ENCODE measurements around the gene DRG1.
"Not testable (repeated sequence)": the region's sequence is repeated elsewhere in the genome, so short reads cannot be mapped to it uniquely, and the experiment has no call there.

Gene DRG1, protein sequence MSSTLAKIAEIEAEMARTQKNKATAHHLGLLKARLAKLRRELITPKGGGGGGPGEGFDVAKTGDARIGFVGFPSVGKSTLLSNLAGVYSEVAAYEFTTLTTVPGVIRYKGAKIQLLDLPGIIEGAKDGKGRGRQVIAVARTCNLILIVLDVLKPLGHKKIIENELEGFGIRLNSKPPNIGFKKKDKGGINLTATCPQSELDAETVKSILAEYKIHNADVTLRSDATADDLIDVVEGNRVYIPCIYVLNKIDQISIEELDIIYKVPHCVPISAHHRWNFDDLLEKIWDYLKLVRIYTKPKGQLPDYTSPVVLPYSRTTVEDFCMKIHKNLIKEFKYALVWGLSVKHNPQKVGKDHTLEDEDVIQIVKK

DNA sequence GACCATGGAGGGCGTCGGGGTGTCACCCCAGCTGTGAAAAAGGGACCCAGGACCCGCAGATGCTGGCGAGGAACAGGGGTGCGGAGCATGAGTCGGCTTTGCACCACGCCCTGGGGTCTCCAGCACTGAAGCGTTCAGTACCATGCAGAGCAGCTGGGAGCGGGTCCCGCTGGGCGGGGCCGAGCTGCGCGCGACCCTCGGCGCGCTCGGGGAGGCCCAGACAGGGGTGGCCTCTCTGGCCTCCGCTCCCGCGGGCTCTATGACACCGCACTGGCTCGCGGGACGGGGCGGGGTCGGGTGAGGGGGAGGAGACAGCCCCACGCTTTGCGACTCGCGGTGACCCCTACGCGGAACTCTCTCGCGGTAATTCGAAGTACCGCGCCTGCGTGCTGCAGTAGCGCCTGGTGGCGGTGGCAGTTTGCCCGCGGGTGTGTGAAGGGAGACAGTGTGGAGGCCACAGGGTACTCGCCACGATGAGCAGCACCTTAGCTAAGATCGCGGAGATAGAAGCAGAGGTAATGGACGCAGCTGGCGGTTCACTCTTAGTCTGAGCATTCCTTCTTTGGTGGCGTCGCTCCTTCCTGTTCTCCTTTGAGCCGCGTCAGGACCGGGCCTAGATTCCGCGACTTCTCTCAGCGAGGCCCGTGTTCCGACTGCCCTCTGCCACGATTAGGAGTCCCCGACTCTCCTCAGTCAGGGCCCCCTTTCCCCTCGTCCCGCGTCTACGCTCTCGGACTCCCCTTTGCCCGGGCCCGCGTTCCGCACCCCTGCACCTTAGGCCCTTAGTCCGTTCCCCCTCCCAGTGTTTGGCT is at the start of gene DRG1:
Gene DRG1 (plus strand): TSS at position 394 of the 812 bp plus-strand sequence. CDS start 80 bp downstream, at position 474.
- DNase-seq: peak; percentile 97

DNA sequence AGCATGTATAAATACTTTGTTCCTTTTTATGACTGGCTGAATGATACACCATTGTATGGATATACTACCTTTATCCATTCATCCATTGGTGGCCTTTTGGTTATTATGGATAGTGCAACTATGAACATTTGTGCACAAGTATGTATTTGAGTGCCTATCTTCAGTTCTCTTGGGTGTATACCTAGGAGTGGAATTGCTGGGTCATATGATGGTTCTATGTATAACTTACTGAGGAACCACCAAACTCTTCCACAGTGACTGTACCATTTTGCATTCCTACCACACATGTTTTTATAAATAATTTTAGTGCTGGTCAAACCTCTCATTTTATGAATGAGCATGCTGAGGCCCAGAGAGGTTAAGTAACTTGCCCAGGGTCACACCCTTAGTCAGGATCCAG is 49.4 kb upstream of the DRG1 start:
- no peak for DNase-seq

GRCh38 chr22:31350410-31350863 is 49.0 kb upstream of the DRG1 start:
- no peak for DNase-seq

DNA sequence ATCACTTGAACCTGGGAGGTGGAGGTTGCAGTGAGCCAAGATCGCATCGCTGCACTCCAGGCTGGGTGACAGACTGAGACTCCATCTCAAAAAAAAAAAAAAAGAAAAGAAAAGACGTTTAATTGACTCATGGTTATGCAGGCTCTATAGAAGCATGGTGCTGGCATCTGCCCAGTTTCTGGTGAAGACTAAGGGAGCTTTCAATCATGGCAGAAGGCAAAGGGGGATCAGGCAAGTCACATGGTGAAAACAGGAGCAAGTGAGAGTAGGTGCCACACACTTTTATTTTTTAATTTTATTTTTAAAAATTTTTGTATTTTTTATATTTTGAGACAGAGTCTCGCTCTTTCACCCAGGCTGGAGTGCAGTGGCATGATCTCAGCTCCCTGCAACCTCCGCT is 44.9 kb upstream of the DRG1 start:
- DNase-seq: no peak

- no peak for DNase-seq
Observed at GRCh38 chr22:31360029-31360428, 39.4 kb upstream of the DRG1 start.

DNA sequence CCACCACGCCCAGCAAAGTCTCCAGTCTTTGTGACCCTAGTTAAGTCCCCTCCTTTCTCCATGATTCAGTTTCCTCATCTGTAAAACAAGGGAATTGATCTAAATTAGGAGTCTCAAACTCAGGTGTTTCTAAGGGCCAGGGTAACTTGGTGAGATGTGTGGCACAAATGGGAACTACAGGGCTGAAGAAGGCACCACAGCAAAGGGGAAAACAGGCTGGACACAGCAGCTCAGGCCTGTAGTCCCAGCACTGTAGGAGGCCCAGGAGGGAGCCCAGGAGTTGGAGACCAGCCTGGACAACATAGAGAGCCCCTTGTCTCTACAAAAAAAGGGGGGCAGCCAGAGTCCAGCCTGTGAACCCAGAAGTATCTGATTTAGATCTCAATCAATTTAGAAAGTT is 37.7 kb upstream of the DRG1 start:
- DNase-seq: no peak

GRCh38 chr22:31363885-31364465 is 35.4 kb upstream of the DRG1 start:
- DNase-seq: no peak

- DNase-seq: no peak
Observed at GRCh38 chr22:31367426-31367825, 32.0 kb upstream of the DRG1 start.

GRCh38 chr22:31377612-31378011 is 21.8 kb upstream of the DRG1 start:
- no peak for DNase-seq

GRCh38 chr22:31378123-31378522 is 21.3 kb upstream of the DRG1 start:
- no peak for DNase-seq

DNA sequence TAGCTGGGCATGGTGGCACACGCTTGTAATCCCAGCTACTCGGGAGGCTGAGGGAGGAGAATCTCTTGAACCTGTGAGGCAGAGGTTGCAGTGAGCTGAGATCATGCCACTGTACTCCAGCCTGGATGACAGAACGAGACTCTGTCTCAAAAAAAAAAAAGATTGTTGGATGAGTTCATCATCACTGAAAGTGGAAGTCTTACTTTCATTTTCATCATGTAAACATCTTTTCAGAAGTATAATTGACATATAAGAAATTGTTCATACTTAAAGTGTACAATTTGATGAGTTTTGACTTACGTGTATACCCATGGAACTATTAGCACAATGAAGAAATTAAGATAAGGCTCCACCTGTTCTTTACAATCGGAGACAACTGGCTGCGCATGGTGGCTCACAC is 20.8 kb upstream of the DRG1 start:
- DNase-seq: not testable (repeated sequence)

- no peak for DNase-seq
Observed at GRCh38 chr22:31393893-31394292, 5.5 kb upstream of the DRG1 start.

- no peak for DNase-seq
Observed at GRCh38 chr22:31394326-31394725, 5.1 kb upstream of the DRG1 start.

DNA sequence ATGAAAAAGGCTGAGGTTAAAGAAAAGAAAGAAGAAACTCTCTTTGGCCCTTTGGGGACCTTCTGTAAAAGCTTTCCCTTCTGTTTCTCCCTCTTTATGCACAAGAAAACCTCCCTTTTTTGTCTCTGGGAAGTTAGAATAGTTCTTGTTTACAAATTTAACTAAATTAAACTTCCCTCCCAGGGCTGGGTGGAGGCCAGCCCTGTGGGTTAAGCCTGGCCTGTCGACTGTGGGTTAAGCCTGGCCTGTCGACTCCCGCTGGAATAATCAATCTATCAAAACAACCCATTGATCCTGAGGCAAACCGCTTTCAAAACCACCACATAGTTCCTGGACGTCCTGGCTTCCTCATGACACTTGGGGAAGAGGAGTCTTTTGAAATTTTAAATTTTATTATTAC is 1.2 kb upstream of the DRG1 start:
- DNase-seq: no peak

DNA sequence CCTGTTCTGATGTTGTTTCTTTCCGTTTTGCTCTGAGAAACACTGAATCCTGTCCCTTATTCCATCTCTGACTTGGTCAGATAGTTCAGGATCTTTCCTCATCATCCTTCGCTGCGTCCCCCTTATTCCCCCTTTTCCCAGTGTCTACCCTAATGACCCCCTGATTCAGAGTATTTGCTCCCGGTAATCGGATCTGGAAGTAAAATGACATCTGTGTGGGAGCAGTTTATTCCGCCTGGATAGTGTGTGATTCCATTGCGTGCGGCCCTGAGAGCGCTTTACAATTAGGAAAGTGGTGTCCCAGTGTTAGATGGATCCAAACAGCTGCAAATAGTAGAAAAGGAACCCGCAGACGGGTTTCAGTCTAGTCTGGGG is 606 bp downstream of the DRG1 start:
- no peak for DNase-seq

DNA sequence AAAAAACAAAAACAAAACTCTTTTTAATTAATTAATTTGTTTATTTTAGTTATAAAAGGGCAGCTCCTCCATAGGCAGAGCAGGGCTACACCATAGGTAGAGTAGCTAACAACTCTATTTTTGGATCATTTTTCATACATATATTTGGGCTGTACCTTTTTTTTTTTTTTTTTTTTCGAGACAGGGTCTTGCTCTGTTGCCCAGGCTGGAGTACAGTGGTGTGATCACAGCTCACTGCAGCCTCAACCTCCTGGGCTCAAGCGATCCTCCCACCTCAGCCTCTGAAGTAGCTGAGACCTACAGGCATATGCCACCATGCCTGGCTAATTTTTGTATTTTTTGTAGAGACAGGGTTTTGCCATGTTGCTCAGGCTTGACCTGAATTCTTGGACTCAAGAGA is 2.9 kb downstream of the DRG1 start:
- DNase-seq: not testable (repeated sequence)

DNA sequence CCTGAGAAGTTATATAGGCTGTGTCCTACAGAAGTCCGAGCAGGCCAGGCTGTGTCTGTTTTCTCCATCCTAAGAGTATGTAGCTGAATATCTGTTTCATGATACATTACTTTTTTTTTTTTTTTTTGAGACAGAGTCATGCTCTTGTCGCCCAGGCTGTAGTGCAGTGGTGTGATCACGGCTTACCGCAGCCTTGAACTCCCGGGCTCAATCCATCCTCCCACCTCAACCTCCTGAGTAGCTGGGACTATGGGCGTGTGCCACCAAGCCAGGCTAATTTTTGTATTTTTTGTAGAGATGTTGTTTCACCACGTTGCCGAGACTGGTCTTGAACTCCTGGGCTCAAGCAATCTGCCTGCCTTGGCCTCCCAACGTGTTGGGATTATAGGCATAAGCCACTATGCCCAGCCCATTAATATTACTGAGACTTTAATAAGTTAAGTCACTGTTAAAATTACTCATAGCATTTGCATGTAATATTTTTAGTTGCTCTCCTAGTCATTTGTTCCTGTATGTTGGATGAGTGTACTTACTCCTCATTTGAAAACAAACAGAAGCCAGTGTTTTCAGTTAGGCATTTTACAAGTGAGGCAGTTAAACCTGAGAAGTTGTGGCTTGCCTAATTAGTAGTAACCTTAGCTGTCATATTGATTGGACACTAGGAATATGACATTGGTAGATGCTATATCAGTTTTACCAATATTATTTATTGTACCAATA is 26.1 kb downstream of the DRG1 start:
- DNase-seq: no peak

DNA sequence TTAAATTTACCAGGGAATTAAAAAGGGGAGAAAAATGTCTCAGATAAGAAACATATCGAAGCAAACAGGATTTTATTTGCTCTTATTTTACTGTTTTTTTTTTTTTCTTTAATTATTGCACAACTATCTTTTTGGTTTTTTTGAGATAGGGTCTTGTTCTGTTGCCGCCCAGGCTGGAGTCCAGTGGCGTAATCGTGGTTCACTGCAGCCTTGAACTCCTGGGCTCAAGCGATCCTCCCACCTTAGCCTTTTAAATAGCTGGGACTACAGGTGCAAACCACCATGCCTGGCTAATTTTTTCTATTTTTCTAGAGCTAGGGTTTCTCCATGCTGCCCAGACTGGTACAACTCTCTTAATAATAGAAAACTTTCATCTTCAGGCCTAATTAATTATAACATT is 32.5 kb downstream of the DRG1 start:
- DNase-seq: no peak

GRCh38 chr22:31436132-31436531 is 36.7 kb downstream of the DRG1 start:
- no peak for DNase-seq

- DNase-seq: no peak
Observed at GRCh38 chr22:31439808-31440207, 40.4 kb downstream of the DRG1 start.

- DNase-seq: no peak
Observed at GRCh38 chr22:31440681-31441080, 41.3 kb downstream of the DRG1 start.

- DNase-seq: no peak
Observed at GRCh38 chr22:31441652-31442051, 42.2 kb downstream of the DRG1 start.

Measured in activated gamma-delta T cell treated with Interleukin-2 at 50 U/mL for 16 hours (primary cell).